NCI-H1436 (cell line): ENCODE results near the gene CD3D.

ENCODE experiments used
- DNase-seq: peaks from one replicate; lab custom pipeline; 2025; lab: John Stamatoyannopoulos, UW

The CD3D gene

GRCh38 chr11:118301600-118302195, 40.8 kb downstream of the CD3D start:
- DNase-seq: no peak

GRCh38 chr11:118295815-118296454, 46.6 kb downstream of the CD3D start:
- no peak for DNase-seq

- no peak for DNase-seq
Observed at GRCh38 chr11:118295199-118295598, 47.3 kb downstream of the CD3D start.

GRCh38 chr11:118294053-118294452, 48.5 kb downstream of the CD3D start:
- no peak for DNase-seq

GRCh38 chr11:118291477-118292135, 50.9 kb downstream of the CD3D start:
- DNase-seq: no peak

- no peak for DNase-seq
Observed at GRCh38 chr11:118290923-118291322, 51.6 kb downstream of the CD3D start.

- no peak for DNase-seq
Observed at GRCh38 chr11:118289401-118289800, 53.1 kb downstream of the CD3D start.
